Measurements from ENCODE around the gene RPL39. TPM values are rescaled to one million over a fixed set of nuclear protein-coding genes. Genes with fewer than 3 reads are reported as not detected.

The RPL39 gene
- total RNA-seq, 4 donors from 2014 or later, result 2,139 to 3,555 (median 3,085) TPM

GRCh38 chrX:119745283-119745848, 46.1 kb downstream of the RPL39 start:
- no peak overlapping the region for H3K27ac ChIP-seq
- no peak for DNase-seq (ENCODE audit: low spot score in 2 of 2)

GRCh38 chrX:119738742-119739141, 52.7 kb downstream of the RPL39 start:
- no peaks in the 10 kb centered on the region for H3K9me3 ChIP-seq
- H3K27me3 ChIP-seq, result no peaks in the 10 kb centered on the region
- H3K4me3 ChIP-seq, result no peak overlapping the region
- TF ChIP-seq POLR2A (IDR thresholded peaks at IDR 0.05) (no peak), EP300 (IDR thresholded peaks at IDR 0.05) (no peak), CTCF (IDR thresholded peaks at IDR 0.05) (no peak)
- H3K4me1 ChIP-seq, result no peaks in the 10 kb centered on the region
- H3K36me3 ChIP-seq, result no peaks in the 10 kb centered on the region
- H3K27ac ChIP-seq, result no peak overlapping the region
- DNase-seq (ENCODE audit: low spot score in 2 of 2), result no peak
- WGBS, 2 donors, result 51 to 61% methylated on average over 2 to 5 of the region's 5 CpGs

More at GRCh38 chrX:119745283-119745848, 46.1 kb downstream of the RPL39 start:
- Histone ChIP-seq H3K4me3 (no peak overlapping the region), H3K4me1 (no peaks in the 10 kb centered on the region), H3K9me3 (no peaks in the 10 kb centered on the region), H3K36me3 (no peaks in the 10 kb centered on the region), H3K27me3 (no peaks in the 10 kb centered on the region)
- TF ChIP-seq POLR2A (IDR thresholded peaks at IDR 0.05) (no peak), CTCF (IDR thresholded peaks at IDR 0.05) (no peak), EP300 (IDR thresholded peaks at IDR 0.05) (no peak)
- 47 to 64% methylated on average over 4 of the region's 4 CpGs for WGBS, 2 donors

Small RNA genes lying within 50 kb of the gene (small RNA-seq; reads per million reads assigned to genes)
- gene SNORA69, result not detected

Other genes with a start within 250 kb of the RPL39 start
- 10 to 100 TPM; 19.2 to 35.5 (median 30.2) TPM for gene STEEP1, start 226.2 kb downstream of the RPL39 start, total RNA-seq
- gene UBE2A, start 217.1 kb downstream of the RPL39 start, total RNA-seq, result 10 to 100 TPM; 31.8 to 62.5 (median 40.5) TPM
- 1 to 10 TPM; 4.4 to 9.0 (median 6.4) TPM for gene NKRF, start 185.2 kb downstream of the RPL39 start, total RNA-seq
- 10 to 100 TPM; 18.8 to 35.8 (median 29.7) TPM for gene SEPTIN6, start 98.5 kb downstream of the RPL39 start, total RNA-seq
- gene SOWAHD, start 33.0 kb downstream of the RPL39 start, total RNA-seq, result 1 to 10 TPM in 1 of 4 donors, not detected in 3; 1.1 TPM
- 1 to 10 TPM; 6.3 to 7.0 (median 6.6) TPM for gene UPF3B, start 61.3 kb upstream of the RPL39 start, total RNA-seq
- 10 to 100 TPM in 2 of 4 donors, 1 to 10 TPM in 2; 7.7 to 14.3 (median 10.9) TPM for gene RNF113A, start 80.1 kb upstream of the RPL39 start, total RNA-seq
- 10 to 100 TPM; 36.3 to 50.9 (median 42.7) TPM for gene NDUFA1, start 80.2 kb upstream of the RPL39 start, total RNA-seq
- gene AKAP14, start 104.3 kb upstream of the RPL39 start, total RNA-seq, result not detected
- gene NKAP, start 152.1 kb upstream of the RPL39 start, total RNA-seq, result 10 to 100 TPM in 2 of 4 donors, 1 to 10 TPM in 2; 5.2 to 11.4 (median 9.7) TPM